GM23338 (cell line): Measurements from ENCODE around the gene XIRP2. TPM values are rescaled to one million over a fixed set of nuclear protein-coding genes. Genes with fewer than 3 reads are reported as not detected.

ENCODE experiments used
- ATAC-seq: fragments of 200-7000 bp; cut with Tn5 transposase; 3 replicates; pipeline ENCODE4 v1.9.1; 2020
- DNase-seq: peaks from one replicate; pipeline ENCODE4 v3.0.0-alpha.2; 2015; ENCODE audit warnings: low spot score
- H2AFZ ChIP-seq: fragments of 200-600 bp; sonication (generic); 2 replicates; pipeline ENCODE4 v1.8.0; 2016; ENCODE audit warnings: antibody characterized with exemption, mild to moderate bottlenecking, moderate library complexity
- H3F3A ChIP-seq: fragments of 200-600 bp; sonication (generic); replicated peaks from 2 replicates; pipeline ENCODE4 v1.8.0; 2017; ENCODE audit warnings: antibody characterized with exemption, mixed run types, low read depth
- H3K27ac ChIP-seq: fragments of 200-600 bp; sonication (generic); 2 replicates; pipeline ENCODE4 v1.6.1; 2016; ENCODE audit warnings: low read depth
- H3K27me3 ChIP-seq: fragments of 200-600 bp; sonication (generic); 2 replicates; pipeline ENCODE4 v1.8.0; 2016; ENCODE audit warnings: mild to moderate bottlenecking, mixed run types, moderate library complexity; ENCODE audit not compliant: insufficient read depth
- H3K36me3 ChIP-seq: fragments of 200-600 bp; sonication (generic); 2 replicates; pipeline ENCODE4 v1.8.0; 2016; ENCODE audit warnings: mild to moderate bottlenecking; ENCODE audit not compliant: insufficient read depth
- H3K4me1 ChIP-seq: fragments of 200-600 bp; sonication (generic); 2 replicates; pipeline ENCODE4 v1.8.0; 2016; ENCODE audit warnings: mild to moderate bottlenecking, moderate library complexity; ENCODE audit not compliant: insufficient read depth
- H3K4me2 ChIP-seq: fragments of 200-600 bp; sonication (generic); 2 replicates; pipeline ENCODE4 v1.7.1; 2017; ENCODE audit warnings: mixed run types
- H3K4me3 ChIP-seq: fragments of 200-600 bp; sonication (generic); 2 replicates; pipeline ENCODE4 v1.6.1; 2016; ENCODE audit warnings: mixed run types
- H3K79me2 ChIP-seq: fragments of 200-600 bp; sonication (generic); replicated peaks from 2 replicates; pipeline ENCODE4 v1.8.0; 2017; ENCODE audit warnings: mild to moderate bottlenecking; ENCODE audit not compliant: insufficient read depth
- H3K9me2 ChIP-seq: fragments of 200-600 bp; sonication (generic); 2 replicates; pipeline ENCODE4 v1.8.0; 2017; ENCODE audit not compliant: insufficient read depth
- H4K20me1 ChIP-seq: fragments of 200-600 bp; sonication (generic); replicated peaks from 2 replicates; pipeline ENCODE4 v1.8.0; 2017; ENCODE audit warnings: mild to moderate bottlenecking; ENCODE audit not compliant: insufficient read depth
- H3K27ac Mint-ChIP-seq: 2 replicates; pipeline ENCODE4 v1.8.0; 2020; ENCODE audit warnings: inconsistent platforms, mild to moderate bottlenecking, moderate library complexity, mixed read lengths
- H3K27me3 Mint-ChIP-seq: 3 replicates; pipeline ENCODE4 v1.8.0; 2022; ENCODE audit warnings: low read depth, mild to moderate bottlenecking, moderate library complexity, mixed read lengths, inconsistent platforms; ENCODE audit not compliant: insufficient read depth, poor library complexity
- H3K36me3 Mint-ChIP-seq: 3 replicates; pipeline ENCODE4 v1.8.0; 2021; ENCODE audit warnings: low read depth, mild to moderate bottlenecking, inconsistent platforms, moderate library complexity, mixed read lengths
- H3K4me1 Mint-ChIP-seq: 3 replicates; pipeline ENCODE4 v1.8.0; 2020; ENCODE audit warnings: mild to moderate bottlenecking, inconsistent platforms, mixed read lengths
- H3K4me3 Mint-ChIP-seq: 3 replicates; pipeline ENCODE4 v1.8.0; 2021; ENCODE audit warnings: moderate library complexity, mild to moderate bottlenecking, inconsistent platforms, mixed read lengths
- H3K9me3 Mint-ChIP-seq: 3 replicates; pipeline ENCODE4 v1.8.0; 2020; ENCODE audit warnings: moderate library complexity, mild to moderate bottlenecking, inconsistent platforms, mixed read lengths
- CTCF ChIP-seq, 2 experiments: fragments of 200-600 bp in 1 of 2; sonication (generic) in 1 of 2; conservative IDR thresholded peaks; 2 replicates each; pipeline versions ENCODE4 v1.5.1 to v1.6.1; 2016 to 2017; ENCODE audit warnings: antibody characterized with exemption in 2 of 2, low read depth in 2 of 2, mild to moderate bottlenecking in 2 of 2, moderate library complexity in 1 of 2
- ETS1 ChIP-seq: IDR thresholded peaks from 2 replicates; pipeline ENCODE4 v1.6.1; 2016; ENCODE audit warnings: antibody characterized with exemption
- EZH2 ChIP-seq: fragments of 200-600 bp; sonication (generic); IDR thresholded peaks from one replicate; pipeline ENCODE4 v1.8.0; 2017; ENCODE audit warnings: antibody characterized with exemption, mild to moderate bottlenecking, low read depth; ENCODE audit not compliant: unreplicated experiment
- EZH2phosphoT487 ChIP-seq: fragments of 200-600 bp; sonication (generic); IDR thresholded peaks from one replicate; pipeline ENCODE4 v1.8.1; 2018; ENCODE audit warnings: antibody characterized with exemption; ENCODE audit not compliant: unreplicated experiment
- JUNB ChIP-seq: IDR thresholded peaks from one replicate; pipeline ENCODE4 v1.6.1; 2016; ENCODE audit warnings: antibody characterized with exemption; ENCODE audit not compliant: unreplicated experiment
- NANOG ChIP-seq: IDR thresholded peaks from 2 replicates; pipeline ENCODE4 v1.6.1; 2016; ENCODE audit warnings: antibody characterized with exemption, borderline replicate concordance
- POLR2AphosphoS5 ChIP-seq: IDR thresholded peaks from 2 replicates; pipeline ENCODE4 v1.6.1; 2016; ENCODE audit warnings: antibody characterized with exemption, low read depth
- REST ChIP-seq: IDR thresholded peaks from one replicate; pipeline ENCODE4 v1.6.1; 2018; ENCODE audit warnings: antibody characterized with exemption; ENCODE audit not compliant: unreplicated experiment
- STAT1 ChIP-seq: IDR thresholded peaks from one replicate; pipeline ENCODE4 v1.6.1; 2016; ENCODE audit warnings: antibody characterized with exemption; ENCODE audit not compliant: unreplicated experiment
- ZNF114 ChIP-seq: fragments of 250-450 bp; sonication (Bioruptor Pico); IDR thresholded peaks from 2 replicates; pipeline ENCODE4 v1.5.0; 2020; ENCODE audit warnings: mild to moderate bottlenecking, moderate library complexity
- ZNF331 ChIP-seq: fragments of 250-450 bp; sonication (Bioruptor Pico); IDR thresholded peaks from 2 replicates; pipeline ENCODE4 v1.5.0; 2020; ENCODE audit warnings: low read depth, mild to moderate bottlenecking, moderate library complexity
- polyA plus RNA-seq: library from polyadenylated mRNA; unstranded; fragments of >200 nt; fragmentation: Nextera tagmentation; extraction: Ambion mirVana; gene quantifications from 2 replicates; pipeline ENCODE4 v1.2.1, GENCODE V29; 2016
- total RNA-seq: library from RNA; depleted of rRNA; stranded (reverse); fragments of >200 nt; shearing (Covaris generic); gene quantifications from 2 replicates; pipeline ENCODE4 v1.2.3, GENCODE V29; 2014

Gene XIRP2
- total and polyA plus RNA-seq, 2 experiments from 2014 or later, result 0.17 to 0.31 TPM

DNA sequence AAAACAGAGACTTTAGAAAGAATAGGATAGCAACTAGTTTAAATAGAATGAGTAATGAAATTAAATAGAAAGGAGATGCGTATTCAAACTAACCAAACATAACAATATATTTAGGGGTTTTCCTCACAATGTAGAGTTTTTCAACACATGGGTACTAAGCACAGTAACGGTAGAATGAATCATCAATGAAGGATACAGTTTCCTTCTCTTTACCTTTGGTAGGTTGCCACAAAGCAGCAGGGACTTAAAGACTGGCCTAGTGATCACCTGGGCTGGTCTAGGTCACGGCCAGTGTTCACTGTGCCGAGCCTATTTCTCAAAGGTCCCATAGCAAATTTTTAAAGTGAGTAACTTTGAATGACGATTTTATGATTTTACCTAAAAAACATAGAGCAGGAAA, 311.7 kb downstream of the XIRP2 start:
- Mint-ChIP-seq H3K36me3 (no peaks in the 10 kb centered on the region), H3K4me1 (peaks cover 2% of the 10 kb centered on the region; the same call in 1 of the 3 replicates), H3K4me3 (no peak overlapping the region), H3K27me3 (no peaks in the 10 kb centered on the region), H3K9me3 (no peaks in the 10 kb centered on the region), H3K27ac (no peak overlapping the region)
- no peak for TF ChIP-seq JUNB
- TF ChIP-seq NANOG, result no peak
- no peak for TF ChIP-seq EZH2
- TF ChIP-seq ETS1, result no peak
- Histone ChIP-seq H3K36me3 (no peaks in the 10 kb centered on the region), H4K20me1 (no peaks in the 10 kb centered on the region), H3K4me1 (no peaks in the 10 kb centered on the region; the same call in 1 of the 2 replicates), H3F3A (no peaks in the 10 kb centered on the region), H3K9me2 (no peaks in the 10 kb centered on the region), H3K4me3 (no peak overlapping the region), H3K27ac (no peak overlapping the region), H3K4me2 (no peak overlapping the region), H3K27me3 (no peaks in the 10 kb centered on the region), H3K79me2 (no peaks in the 10 kb centered on the region), H2AFZ (no peak overlapping the region; the same call in 1 of the 2 replicates)
- DNase-seq (no peak), ATAC-seq (no peak)

GRCh38 chr2:167209784-167210183, 321.5 kb downstream of the XIRP2 start:
- peak overlapping the region; percentile 37; the same call in 1 of the 2 replicates for H3K4me2 ChIP-seq
- DNase-seq (peak; percentile 31), ATAC-seq (no peak)
- H3K4me1 Mint-ChIP-seq, result peaks cover 10% of the 10 kb centered on the region
- H2AFZ ChIP-seq, result peak overlapping the region; percentile 6; the same call in 1 of the 2 replicates
- H3K36me3 ChIP-seq, result no peaks in the 10 kb centered on the region
- H4K20me1 ChIP-seq, result no peaks in the 10 kb centered on the region
- TF ChIP-seq ZNF331 (CRISPR knock-in tag) (no peak), STAT1 (no peak), CTCF (conservative IDR thresholded peaks at IDR 0.05; ENCODE audit: low read depth in 2 of 2) (no peak), POLR2AphosphoS5 (no peak), REST (no peak), EZH2phosphoT487 (no peak), ZNF114 (no peak), EZH2 (no peak)
- H3F3A ChIP-seq, result no peaks in the 10 kb centered on the region
- no peaks in the 10 kb centered on the region for H3K9me2 ChIP-seq
- H3K36me3 Mint-ChIP-seq, result no peaks in the 10 kb centered on the region
- H3K4me3 ChIP-seq, result no peak overlapping the region
- H3K27ac ChIP-seq, result no peak overlapping the region
- H3K27me3 Mint-ChIP-seq, result peaks cover 5% of the 10 kb centered on the region
- no peaks in the 10 kb centered on the region for H3K27me3 ChIP-seq
- no peak overlapping the region for H3K27ac Mint-ChIP-seq
- no peak overlapping the region for H3K4me3 Mint-ChIP-seq
- peaks cover 16% of the 10 kb centered on the region; the same call in 1 of the 2 replicates for H3K4me1 ChIP-seq
- H3K79me2 ChIP-seq, result no peaks in the 10 kb centered on the region
- H3K9me3 Mint-ChIP-seq, result no peaks in the 10 kb centered on the region
